A549 (cell line): ENCODE results near the gene HSD11B1L. TPM values are rescaled to one million over a fixed set of nuclear protein-coding genes. Genes with fewer than 3 reads are reported as not detected.
"Not testable (repeated sequence)": the region's sequence is repeated elsewhere in the genome, so short reads cannot be mapped to it uniquely, and the experiment has no call there.

ENCODE experiments used
- ATAC-seq, 2 experiments: fragments of 200-7000 bp in 1 of 2; fragments of >200 bp in 1 of 2; cut with Nextera tagmentation in 1 of 2; cut with Tn5 transposase in 1 of 2; 3 replicates each; pipeline versions ENCODE4 v1.8.0 to v1.9.1; 2018 to 2020; ENCODE audit warnings: mild to moderate bottlenecking in 1 of 2, moderate library complexity in 1 of 2
- CTCF ChIA-PET: fragments of 300-600 bp; sonication (Branson Sonifier 250); formaldehyde crosslinking; extraction: SDS; loops from one replicate; lab custom pipeline; 2021; ENCODE audit warnings: antibody characterized with exemption, inconsistent platforms; lab: Yijun Ruan, JAX
- POLR2A ChIA-PET: fragments of 350-600 bp; formaldehyde crosslinking; extraction: SDS; loops from one replicate; lab custom pipeline; 2021; ENCODE audit warnings: antibody characterized with exemption, inconsistent platforms; lab: Yijun Ruan, JAX
- DNase-seq, 2 experiments: peaks; one replicate each; pipeline versions ENCODE4 v3.0.0 to v3.0.0-alpha.2; 2011 to 2016; ENCODE audit warnings: low read depth in 1 of 2, low spot score in 1 of 2
- FAIRE-seq: peaks from 2 replicates; lab custom pipeline; 2011; peaks lifted over from hg19 to GRCh38; lab: Jason Lieb, UNC
- H3K27ac ChIP-seq, 2 experiments: fragments of >200 bp; sonication (Bioruptor Twin); formaldehyde crosslinking; 3 replicates each; pipeline ENCODE4 v1.5.1; 2016 to 2017
- H3K4me1 ChIP-seq: fragments of >200 bp; sonication (Bioruptor Twin); formaldehyde crosslinking; 3 replicates; pipeline ENCODE4 v1.6.1; 2016
- H3K4me2 ChIP-seq: fragments of >200 bp; sonication (Bioruptor Twin); formaldehyde crosslinking; 3 replicates; pipeline ENCODE4 v1.6.1; 2016
- H3K4me3 ChIP-seq: fragments of >200 bp; sonication (Bioruptor Twin); formaldehyde crosslinking; 3 replicates; pipeline ENCODE4 v1.5.1; 2016
- H3K9me3 ChIP-seq: fragments of >200 bp; sonication (Bioruptor Twin); formaldehyde crosslinking; 3 replicates; pipeline ENCODE4 v1.6.1; 2016
- BHLHE40 ChIP-seq: IDR thresholded peaks from 2 replicates; pipeline ENCODE4 v1.6.1; 2012; ENCODE audit warnings: low read depth, low read length, inconsistent platforms
- CBX8 ChIP-seq: fragments of 200-600 bp; sonication (generic); IDR thresholded peaks from 2 replicates; pipeline ENCODE4 v1.6.1; 2016
- CEBPB ChIP-seq, 2 experiments: fragments of >200 bp in 1 of 2; sonication (Bioruptor Twin) in 1 of 2; formaldehyde crosslinking in 1 of 2; IDR thresholded peaks; 2 replicates each; pipeline ENCODE4 v1.6.1; 2012 to 2016
- CHD4 ChIP-seq: fragments of 200-600 bp; sonication (generic); IDR thresholded peaks from 2 replicates; pipeline ENCODE4 v1.6.1; 2016; ENCODE audit warnings: antibody characterized with exemption, mild to moderate bottlenecking, borderline replicate concordance
- CTCF ChIP-seq: fragments of >200 bp; sonication (Bioruptor Twin); formaldehyde crosslinking; IDR thresholded peaks from 3 replicates; pipeline ENCODE4 v1.5.1; 2016
- E2F6 ChIP-seq: IDR thresholded peaks from 2 replicates; pipeline ENCODE4 v1.6.1; 2012; ENCODE audit warnings: low read depth, borderline replicate concordance
- EHMT2 ChIP-seq: fragments of 200-600 bp; sonication (generic); IDR thresholded peaks from 2 replicates; pipeline ENCODE4 v1.6.1; 2016; ENCODE audit warnings: antibody characterized with exemption, low read depth, mild to moderate bottlenecking, moderate library complexity
- FOXS1 ChIP-seq: fragments of 250-450 bp; sonication (Bioruptor Pico); IDR thresholded peaks from 2 replicates; pipeline ENCODE4 v1.5.0; 2020; ENCODE audit warnings: mild to moderate bottlenecking, moderate library complexity
- HDAC2 ChIP-seq: fragments of 200-600 bp; sonication (generic); IDR thresholded peaks from 2 replicates; pipeline ENCODE4 v1.6.1; 2016
- HEYL ChIP-seq: fragments of 250-450 bp; sonication (Bioruptor Pico); IDR thresholded peaks from 2 replicates; pipeline ENCODE4 v1.8.0; 2021; ENCODE audit warnings: mild to moderate bottlenecking, moderate library complexity
- HMGXB4 ChIP-seq: fragments of 250-450 bp; sonication (Bioruptor Pico); IDR thresholded peaks from 2 replicates; pipeline ENCODE4 v1.5.0; 2021; ENCODE audit warnings: mild to moderate bottlenecking, moderate library complexity, borderline replicate concordance
- MAX ChIP-seq: IDR thresholded peaks from 2 replicates; pipeline ENCODE4 v1.6.1; 2012
- MYC ChIP-seq: IDR thresholded peaks from 2 replicates; pipeline ENCODE4 v1.6.1; 2012; ENCODE audit warnings: mild to moderate bottlenecking, inconsistent platforms, low read length, improper control_type of control experiment, borderline replicate concordance
- NFE2L2 ChIP-seq: fragments of 150-350 bp; conservative IDR thresholded peaks from 2 replicates; pipeline ENCODE4 v1.6.1; 2014; ENCODE audit warnings: low read length
- NR3C1 ChIP-seq: fragments of >200 bp; sonication (Bioruptor Twin); formaldehyde crosslinking; IDR thresholded peaks from 3 replicates; pipeline ENCODE4 v1.6.1; 2017
- PBX3 ChIP-seq: IDR thresholded peaks from 2 replicates; pipeline ENCODE4 v1.6.1; 2012
- POLR2A ChIP-seq: IDR thresholded peaks from 2 replicates; pipeline ENCODE4 v1.6.1; 2012; ENCODE audit warnings: mild to moderate bottlenecking, low read length
- POLR2AphosphoS2 ChIP-seq: conservative IDR thresholded peaks from 2 replicates; pipeline ENCODE4 v1.6.1; 2012; ENCODE audit warnings: low read length, improper control_type of control experiment, inconsistent platforms
- RAD21 ChIP-seq, 2 experiments: fragments of >200 bp in 1 of 2; sonication (Bioruptor Twin) in 1 of 2; formaldehyde crosslinking in 1 of 2; IDR thresholded peaks in 1 of 2; conservative IDR thresholded peaks in 1 of 2; 2 replicates in 1 of 2; 3 replicates in 1 of 2; pipeline ENCODE4 v1.6.1; 2012 to 2018; ENCODE audit warnings: inconsistent platforms in 1 of 2
- RARB ChIP-seq: fragments of 250-450 bp; sonication (Bioruptor Pico); IDR thresholded peaks from 2 replicates; pipeline ENCODE4 v1.8.0; 2021; ENCODE audit warnings: mild to moderate bottlenecking, moderate library complexity
- SMC3 ChIP-seq: fragments of >200 bp; sonication (Bioruptor Twin); formaldehyde crosslinking; IDR thresholded peaks from 3 replicates; pipeline ENCODE4 v1.6.1; 2018; ENCODE audit warnings: inconsistent platforms
- SREBF2 ChIP-seq: fragments of 450-650 bp; IDR thresholded peaks from 2 replicates; pipeline ENCODE4 v1.6.1; 2014; ENCODE audit warnings: mild to moderate bottlenecking, moderate library complexity
- WGBS: methylation state at CpG from one replicate; pipeline ENCODE4 v1.1.6; 2017; ENCODE audit errors: missing lambda C conversion rate; 5-methylcytosine and 5-hydroxymethylcytosine counted together
- polyA plus RNA-seq, 4 experiments: library from polyadenylated mRNA; depleted of rRNA in 3 of 4; stranded (reverse); fragments of >200 nt; fragmentation: RNase III in 1 of 4; extraction: RNeasy Plus Mini Kit Qiagen cat#74134 plus additional on column Dnase treatment in 1 of 4; gene quantifications; 2 replicates in 3 of 4; 3 replicates in 1 of 4; pipeline ENCODE4 v1.2.3, GENCODE V29; 2011 to 2017

Gene HSD11B1L
- polyA plus RNA-seq, 2 of the 4 experiments (the other 2 are of a cell fraction), result 2.8 to 4.8 TPM

GRCh38 chr19:5700455-5701092 lies 19.7 kb downstream of the HSD11B1L start:
- POLR2A ChIA-PET, result interaction anchor here (1.6 kb wide), 1 partner anchor 11 kb away, joined by 4 read pairs; the partner anchor contains the start of gene RPL36
- FAIRE-seq, result no peak
- no peak for TF ChIP-seq FOXS1 (CRISPR knock-in tag)
- TF ChIP-seq SMC3, result no peak
- TF ChIP-seq NR3C1, result no peak
- no peak for TF ChIP-seq HEYL (CRISPR knock-in tag)
- TF ChIP-seq EHMT2, result no peak
- TF ChIP-seq, all 56 proteins: peak for 0
- CTCF ChIA-PET, result interaction anchor here (0.7 to 1.4 kb wide), 3 partner anchors 10 to 66 kb away, joined by 3 to 4 read pairs (median 4); partner anchors contain the start of gene RPL36
- H3K4me1 ChIP-seq, result 0 out of 3 replicates have a peak, but pooled peaks cover 3% of the 10 kb centered on the region
- no peak overlapping the region for H3K4me3 ChIP-seq
- H3K9me3 ChIP-seq, result no peaks in the 10 kb centered on the region
- 94% methylated on average over 14 of the region's 22 CpGs for WGBS
- no peak for DNase-seq
- ATAC-seq, result no peak
- no peak overlapping the region for H3K4me2 ChIP-seq
- no peak overlapping the region for H3K27ac ChIP-seq

GRCh38 chr19:5702053-5702410 lies 21.2 kb downstream of the HSD11B1L start:
- no CpG with 5 or more reads among the region's 28 CpGs for WGBS
- CTCF ChIA-PET, ATAC-seq, H3K4me3 ChIP-seq, H3K4me1 ChIP-seq, H3K4me2 ChIP-seq, H3K27ac ChIP-seq, POLR2A ChIA-PET, FAIRE-seq, DNase-seq, H3K9me3 ChIP-seq: not testable (repeated sequence)

- no peak for FAIRE-seq
- Histone ChIP-seq H3K4me3 (no peak overlapping the region), H3K9me3 (no peaks in the 10 kb centered on the region), H3K4me2 (no peak overlapping the region), H3K4me1 (0 out of 3 replicates have a peak, but pooled peaks cover 3% of the 10 kb centered on the region), H3K27ac (no peak overlapping the region)
- CTCF ChIA-PET, result interaction anchor here (1.0 to 1.8 kb wide), 2 partner anchors 14 kb away, joined by 3 to 7 read pairs; partner anchors contain the start of gene RPL36
- TF ChIP-seq NFE2L2, result no peak
- no peak for TF ChIP-seq BHLHE40
- no peak for TF ChIP-seq HMGXB4
- no peak for TF ChIP-seq E2F6
- no peak for TF ChIP-seq POLR2A
- TF ChIP-seq HDAC2, result no peak
- TF ChIP-seq MAX, result no peak
- no peak for TF ChIP-seq CHD4
- TF ChIP-seq MYC, result no peak
- TF ChIP-seq SREBF2, result no peak
- TF ChIP-seq SMC3, result no peak
- TF ChIP-seq CTCF, result no peak
- TF ChIP-seq CBX8, result no peak
- TF ChIP-seq RAD21 (conservative IDR thresholded peaks at IDR 0.05 in 1 of 2, IDR thresholded peaks at IDR 0.05 in 1 of 2), result no peak
- TF ChIP-seq PBX3, result no peak
- no peak for TF ChIP-seq POLR2AphosphoS2
- no peak for TF ChIP-seq RARB (CRISPR knock-in tag)
- no peak for TF ChIP-seq CEBPB (IDR thresholded peaks at IDR 0.05)
- peak; percentile 11 to 20; a peak in 4 of 6 replicates for ATAC-seq
- WGBS, result 93% methylated on average over 21 of the region's 40 CpGs
- no peak for DNase-seq
- POLR2A ChIA-PET, result interaction anchor here (1.9 kb wide), 1 partner anchor 14 kb away, joined by 11 read pairs; the partner anchor contains the start of gene RPL36
These were observed 23.3 kb downstream of the HSD11B1L start for GRCh38 chr19:5703819-5704818.
